Measurements from ENCODE around the gene ANKRD30A.
"Not testable (repeated sequence)": the region's sequence is repeated elsewhere in the genome, so short reads cannot be mapped to it uniquely, and the experiment has no call there.

Gene ANKRD30A

GRCh38 chr10:37182719-37183118, 57.3 kb downstream of the ANKRD30A start:
- not testable (repeated sequence) for H3K27ac ChIP-seq (ENCODE audit: low read length); H3K27me3 ChIP-seq (ENCODE audit: insufficient read depth, low read length); H3K9ac ChIP-seq (ENCODE audit: low read depth, low read length); H3K4me1 ChIP-seq (ENCODE audit: insufficient read depth, low read length); H3K9me3 ChIP-seq (ENCODE audit: insufficient read depth, low read depth, low read length); H3K4me3 ChIP-seq (ENCODE audit: low read length); H3K36me3 ChIP-seq (ENCODE audit: insufficient read depth, low read depth, low read length)

DNA sequence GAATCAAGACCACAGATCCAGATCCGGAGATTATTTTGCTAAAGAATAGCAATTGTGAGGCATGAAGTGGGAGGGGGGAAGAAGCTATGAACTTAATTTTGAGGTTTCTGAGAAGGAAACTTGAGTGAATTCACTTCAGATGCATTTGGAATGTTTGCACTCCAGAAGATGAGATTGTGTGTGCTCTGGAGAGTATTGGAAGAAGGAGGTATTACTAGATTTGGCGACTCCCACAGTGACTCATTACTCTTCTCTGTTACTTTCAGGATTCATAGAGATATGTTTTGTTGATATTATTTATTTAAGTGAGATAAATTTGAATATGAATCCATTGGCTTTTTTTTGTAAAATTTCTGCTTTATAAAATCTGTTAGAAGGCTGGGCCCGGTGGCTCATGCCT, 80.7 kb downstream of the ANKRD30A start:
- H3K9me3 ChIP-seq (ENCODE audit: insufficient read depth, low read depth, low read length): no peaks in the 10 kb centered on the region

DNA sequence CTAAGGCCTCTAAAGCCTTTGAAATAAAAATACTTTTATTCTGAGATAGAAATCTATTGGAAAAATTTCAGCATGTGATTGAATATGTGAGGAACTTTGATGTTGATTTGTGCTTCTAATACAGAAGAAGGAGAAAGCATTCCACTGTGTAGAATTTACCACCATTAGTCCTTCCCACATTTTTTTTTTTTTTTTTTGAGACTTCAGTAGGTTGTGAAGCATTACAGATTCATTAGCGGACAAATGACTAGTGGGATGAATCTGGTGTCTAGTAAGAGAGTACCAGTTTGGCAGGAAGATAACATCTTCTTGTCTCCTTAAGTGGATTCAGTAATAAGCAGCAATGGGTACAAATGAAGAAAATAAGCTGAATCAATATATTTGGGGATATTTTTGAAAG, 95.5 kb downstream of the ANKRD30A start:
- H3K4me1 ChIP-seq (ENCODE audit: insufficient read depth, low read length): no peaks in the 10 kb centered on the region
- H3K4me3 ChIP-seq (ENCODE audit: low read length): no peak overlapping the region
- no peaks in the 10 kb centered on the region for H3K9me3 ChIP-seq (ENCODE audit: insufficient read depth, low read depth, low read length)
- no peaks in the 10 kb centered on the region for H3K36me3 ChIP-seq (ENCODE audit: insufficient read depth, low read depth, low read length)
- no peak overlapping the region for H3K27ac ChIP-seq (ENCODE audit: low read length)
- no peaks in the 10 kb centered on the region for H3K27me3 ChIP-seq (ENCODE audit: insufficient read depth, low read length)
- H3K9ac ChIP-seq (ENCODE audit: low read depth, low read length): no peak overlapping the region

More for the DNA sequence above, 80.7 kb downstream of the ANKRD30A start:
- no peak overlapping the region for H3K27ac ChIP-seq (ENCODE audit: low read length)
- no peak overlapping the region for H3K4me3 ChIP-seq (ENCODE audit: low read length)
- no peak overlapping the region for H3K9ac ChIP-seq (ENCODE audit: low read depth, low read length)
- H3K27me3 ChIP-seq (ENCODE audit: insufficient read depth, low read length): no peaks in the 10 kb centered on the region
- no peaks in the 10 kb centered on the region for H3K36me3 ChIP-seq (ENCODE audit: insufficient read depth, low read depth, low read length)
- H3K4me1 ChIP-seq (ENCODE audit: insufficient read depth, low read length): no peaks in the 10 kb centered on the region

GRCh38 chr10:37222046-37222445, 96.6 kb downstream of the ANKRD30A start:
- no peaks in the 10 kb centered on the region for H3K9me3 ChIP-seq (ENCODE audit: insufficient read depth, low read depth, low read length)
- H3K4me1 ChIP-seq (ENCODE audit: insufficient read depth, low read length): no peaks in the 10 kb centered on the region

GRCh38 chr10:37225163-37225562, 99.8 kb downstream of the ANKRD30A start:
- Histone ChIP-seq H3K27me3 (ENCODE audit: insufficient read depth, low read length) (no peaks in the 10 kb centered on the region), H3K36me3 (ENCODE audit: insufficient read depth, low read depth, low read length) (no peaks in the 10 kb centered on the region), H3K4me3 (ENCODE audit: low read length) (no peak overlapping the region), H3K4me1 (ENCODE audit: insufficient read depth, low read length) (no peaks in the 10 kb centered on the region), H3K9me3 (ENCODE audit: insufficient read depth, low read depth, low read length) (no peaks in the 10 kb centered on the region), H3K27ac (ENCODE audit: low read length) (no peak overlapping the region), H3K9ac (ENCODE audit: low read depth, low read length) (no peak overlapping the region)

More at GRCh38 chr10:37222046-37222445, 96.6 kb downstream of the ANKRD30A start:
- Histone ChIP-seq H3K36me3 (ENCODE audit: insufficient read depth, low read depth, low read length) (no peaks in the 10 kb centered on the region), H3K27ac (ENCODE audit: low read length) (no peak overlapping the region), H3K9ac (ENCODE audit: low read depth, low read length) (no peak overlapping the region), H3K4me3 (ENCODE audit: low read length) (no peak overlapping the region), H3K27me3 (ENCODE audit: insufficient read depth, low read length) (no peaks in the 10 kb centered on the region)

GRCh38 chr10:37226524-37226923, 101.1 kb downstream of the ANKRD30A start:
- H3K4me3 ChIP-seq (ENCODE audit: low read length): no peak overlapping the region
- H3K9ac ChIP-seq (ENCODE audit: low read depth, low read length): no peak overlapping the region
- no peaks in the 10 kb centered on the region for H3K9me3 ChIP-seq (ENCODE audit: insufficient read depth, low read depth, low read length)
- H3K4me1 ChIP-seq (ENCODE audit: insufficient read depth, low read length): no peaks in the 10 kb centered on the region
- H3K36me3 ChIP-seq (ENCODE audit: insufficient read depth, low read depth, low read length): no peaks in the 10 kb centered on the region
- H3K27ac ChIP-seq (ENCODE audit: low read length): no peak overlapping the region
- no peaks in the 10 kb centered on the region for H3K27me3 ChIP-seq (ENCODE audit: insufficient read depth, low read length)

DNA sequence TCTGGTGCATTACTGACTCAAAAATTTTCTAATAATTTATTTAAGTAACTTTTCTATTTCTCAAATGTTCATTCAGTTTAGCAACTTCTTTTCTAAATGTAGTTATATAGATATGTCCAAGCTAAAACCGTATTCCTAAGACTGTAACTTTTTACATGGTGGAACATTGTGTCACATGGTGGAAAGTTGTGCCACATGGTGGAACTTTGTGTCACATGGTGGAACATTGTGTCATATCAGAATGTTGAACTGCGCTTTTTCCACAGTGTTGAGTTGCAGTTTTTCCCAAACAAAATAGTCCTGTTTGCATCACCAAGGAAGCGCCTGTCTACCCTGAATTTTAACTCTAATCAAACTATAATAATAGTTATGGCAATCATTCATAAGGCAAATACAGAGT, 109.3 kb downstream of the ANKRD30A start:
- no peak overlapping the region for H3K27ac ChIP-seq (ENCODE audit: low read length)
- H3K9ac ChIP-seq (ENCODE audit: low read depth, low read length): no peak overlapping the region
- no peak overlapping the region for H3K4me3 ChIP-seq (ENCODE audit: low read length)
- H3K4me1 ChIP-seq (ENCODE audit: insufficient read depth, low read length): no peaks in the 10 kb centered on the region
- H3K9me3 ChIP-seq (ENCODE audit: insufficient read depth, low read depth, low read length): no peaks in the 10 kb centered on the region
- H3K36me3 ChIP-seq (ENCODE audit: insufficient read depth, low read depth, low read length): no peaks in the 10 kb centered on the region
- H3K27me3 ChIP-seq (ENCODE audit: insufficient read depth, low read length): no peaks in the 10 kb centered on the region

GRCh38 chr10:37236093-37236492, 110.7 kb downstream of the ANKRD30A start:
- H3K27ac ChIP-seq (ENCODE audit: low read length): no peak overlapping the region
- H3K36me3 ChIP-seq (ENCODE audit: insufficient read depth, low read depth, low read length): no peaks in the 10 kb centered on the region
- H3K27me3 ChIP-seq (ENCODE audit: insufficient read depth, low read length): no peaks in the 10 kb centered on the region
- H3K4me3 ChIP-seq (ENCODE audit: low read length): no peak overlapping the region
- H3K9me3 ChIP-seq (ENCODE audit: insufficient read depth, low read depth, low read length): no peaks in the 10 kb centered on the region
- no peak overlapping the region for H3K9ac ChIP-seq (ENCODE audit: low read depth, low read length)
- H3K4me1 ChIP-seq (ENCODE audit: insufficient read depth, low read length): no peaks in the 10 kb centered on the region

- Histone ChIP-seq H3K4me3 (ENCODE audit: low read length) (no peak overlapping the region), H3K9ac (ENCODE audit: low read depth, low read length) (no peak overlapping the region), H3K4me1 (ENCODE audit: insufficient read depth, low read length) (no peaks in the 10 kb centered on the region), H3K36me3 (ENCODE audit: insufficient read depth, low read depth, low read length) (no peaks in the 10 kb centered on the region), H3K27ac (ENCODE audit: low read length) (no peak overlapping the region), H3K9me3 (ENCODE audit: insufficient read depth, low read depth, low read length) (no peaks in the 10 kb centered on the region), H3K27me3 (ENCODE audit: insufficient read depth, low read length) (no peaks in the 10 kb centered on the region)
These were observed 114.8 kb downstream of the ANKRD30A start for GRCh38 chr10:37240223-37240622.

DNA sequence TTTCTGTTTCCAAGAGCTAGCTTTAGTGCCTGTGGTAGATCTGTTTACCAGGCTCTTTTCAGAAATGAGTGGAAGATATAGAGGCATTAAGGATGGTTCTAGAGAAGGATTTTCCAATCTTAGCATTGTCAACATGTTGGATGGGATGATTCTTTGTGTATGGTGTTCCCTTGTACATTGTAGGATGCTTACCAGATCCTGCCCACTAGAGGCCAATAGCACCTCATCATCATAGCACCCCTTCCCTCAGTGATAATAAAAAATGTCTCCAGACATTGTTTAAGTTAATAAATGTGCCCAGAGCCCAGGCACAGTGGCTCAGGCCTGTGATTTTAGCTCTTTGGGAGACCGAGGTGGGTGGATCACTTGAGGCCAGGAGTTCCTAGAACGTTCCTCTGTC, 121.2 kb downstream of the ANKRD30A start:
- Histone ChIP-seq H3K36me3 (ENCODE audit: insufficient read depth, low read depth, low read length) (no peaks in the 10 kb centered on the region), H3K4me1 (ENCODE audit: insufficient read depth, low read length) (no peaks in the 10 kb centered on the region), H3K27me3 (ENCODE audit: insufficient read depth, low read length) (no peaks in the 10 kb centered on the region), H3K4me3 (ENCODE audit: low read length) (no peak overlapping the region), H3K9ac (ENCODE audit: low read depth, low read length) (no peak overlapping the region), H3K27ac (ENCODE audit: low read length) (no peak overlapping the region), H3K9me3 (ENCODE audit: insufficient read depth, low read depth, low read length) (0 out of 2 replicates have a peak, but pooled peaks cover 3% of the 10 kb centered on the region)

- H3K4me1 ChIP-seq (ENCODE audit: insufficient read depth, low read length); H3K9me3 ChIP-seq (ENCODE audit: insufficient read depth, low read depth, low read length); H3K27ac ChIP-seq (ENCODE audit: low read length); H3K9ac ChIP-seq (ENCODE audit: low read depth, low read length); H3K36me3 ChIP-seq (ENCODE audit: insufficient read depth, low read depth, low read length); H3K4me3 ChIP-seq (ENCODE audit: low read length); H3K27me3 ChIP-seq (ENCODE audit: insufficient read depth, low read length): not testable (repeated sequence)
These were observed 130.4 kb downstream of the ANKRD30A start for GRCh38 chr10:37255837-37256236.

- H3K9me3 ChIP-seq (ENCODE audit: insufficient read depth, low read depth, low read length): no peaks in the 10 kb centered on the region
- no peaks in the 10 kb centered on the region for H3K27me3 ChIP-seq (ENCODE audit: insufficient read depth, low read length)
- no peak overlapping the region for H3K27ac ChIP-seq (ENCODE audit: low read length)
- H3K36me3 ChIP-seq (ENCODE audit: insufficient read depth, low read depth, low read length): no peaks in the 10 kb centered on the region
- no peak overlapping the region for H3K9ac ChIP-seq (ENCODE audit: low read depth, low read length)
- no peak overlapping the region for H3K4me3 ChIP-seq (ENCODE audit: low read length)
- no peaks in the 10 kb centered on the region for H3K4me1 ChIP-seq (ENCODE audit: insufficient read depth, low read length)
These were observed 137.9 kb downstream of the ANKRD30A start for GRCh38 chr10:37263304-37263703.

GRCh38 chr10:37268266-37268665, 142.9 kb downstream of the ANKRD30A start:
- Histone ChIP-seq H3K4me1 (ENCODE audit: insufficient read depth, low read length) (no peaks in the 10 kb centered on the region), H3K36me3 (ENCODE audit: insufficient read depth, low read depth, low read length) (no peaks in the 10 kb centered on the region), H3K9ac (ENCODE audit: low read depth, low read length) (no peak overlapping the region), H3K9me3 (ENCODE audit: insufficient read depth, low read depth, low read length) (no peaks in the 10 kb centered on the region), H3K4me3 (ENCODE audit: low read length) (no peak overlapping the region), H3K27me3 (ENCODE audit: insufficient read depth, low read length) (no peaks in the 10 kb centered on the region), H3K27ac (ENCODE audit: low read length) (no peak overlapping the region)

Measured in iPS-20b (cell line).